HepG2 (cell line): ENCODE data around the gene GPLD1. TPM values are rescaled to one million over a fixed set of nuclear protein-coding genes. Genes with fewer than 3 reads are reported as not detected.

Source experiments
- ATAC-seq: fragments of 200-7000 bp; cut with Tn5 transposase; 3 replicates; pipeline ENCODE4 v1.9.1; 2020; ENCODE audit warnings: mild to moderate bottlenecking, moderate library complexity
- BruUV-seq: library from RNA; stranded (reverse); fragments of 400-500 nt; replicated peaks from 2 replicates; lab custom pipeline; 2021; lab: Mats Ljungman, UMichigan
- CTCF ChIA-PET: fragments of 300-600 bp; formaldehyde crosslinking; extraction: SDS; loops from one replicate; lab custom pipeline; 2021; ENCODE audit warnings: low total read pairs, inconsistent platforms, low intra/inter-chr PET ratio; lab: Yijun Ruan, JAX
- POLR2A ChIA-PET: fragments of 350-600 bp; sonication (Branson Sonifier 250); formaldehyde crosslinking; loops from one replicate; lab custom pipeline; 2020; ENCODE audit warnings: antibody characterized with exemption, inconsistent platforms; lab: Yijun Ruan, JAX
- DNase-seq: peaks from one replicate; pipeline ENCODE4 v3.0.0-alpha.2; 2015; ENCODE audit warnings: low spot score
- FAIRE-seq: peaks from 3 replicates; lab custom pipeline; 2011; peaks lifted over from hg19 to GRCh38; lab: Jason Lieb, UNC
- H2AFZ ChIP-seq: one replicate; pipeline ENCODE4 v1.6.1; 2011; ENCODE audit warnings: low read length, inconsistent platforms
- H3K27ac ChIP-seq: fragments of 300-600 bp; 3 replicates; pipeline ENCODE4 v1.8.0; 2011; ENCODE audit warnings: mixed run types, mild to moderate bottlenecking, mixed read lengths, low read length, inconsistent platforms; ENCODE audit not compliant: insufficient read depth; ENCODE audit errors: extremely low read length
- H3K27me3 ChIP-seq, 2 experiments: fragments of 200-600 bp in 1 of 2; 2 replicates in 1 of 2; 3 replicates in 1 of 2; pipeline versions ENCODE4 v1.6.0 to v1.8.0; 2011; ENCODE audit warnings: low read length in 2 of 2, mild to moderate bottlenecking in 2 of 2, moderate library complexity in 2 of 2, inconsistent platforms in 1 of 2; ENCODE audit not compliant: insufficient read depth in 2 of 2, control insufficient read depth in 1 of 2
- H3K36me3 ChIP-seq, 2 experiments: fragments of 200-600 bp in 1 of 2; replicated peaks in 1 of 2; 2 replicates in 1 of 2; 3 replicates in 1 of 2; pipeline versions ENCODE4 v1.5.1 to v1.8.0; 2011; ENCODE audit warnings: low read length in 2 of 2, inconsistent platforms in 1 of 2; ENCODE audit not compliant: insufficient read depth in 2 of 2, control insufficient read depth in 1 of 2
- H3K4me1 ChIP-seq: 2 replicates; pipeline ENCODE4 v1.5.1; 2012; ENCODE audit warnings: low read length, inconsistent platforms; ENCODE audit not compliant: insufficient read depth
- H3K4me2 ChIP-seq: 2 replicates; pipeline ENCODE4 v1.6.0; 2011; ENCODE audit warnings: low read depth, low read length, inconsistent platforms
- H3K4me3 ChIP-seq, 3 experiments: fragments of 200-600 bp in 1 of 3; sonication (generic), shearing (Covaris generic) in 1 of 3; replicated peaks in 1 of 3; 2 replicates each; pipeline ENCODE4 v1.5.1; 2011 to 2016; ENCODE audit warnings: low read length in 3 of 3, inconsistent platforms in 2 of 3, low read depth in 2 of 3, mild to moderate bottlenecking in 2 of 3, control low read depth in 1 of 3, mixed read lengths in 1 of 3; ENCODE audit not compliant: insufficient read depth in 1 of 3
- H3K79me2 ChIP-seq: one replicate; pipeline ENCODE4 v1.6.1; 2011; ENCODE audit warnings: low read length, inconsistent platforms; ENCODE audit not compliant: insufficient read depth
- H3K9ac ChIP-seq: 2 replicates; pipeline ENCODE4 v1.6.0; 2011; ENCODE audit warnings: mild to moderate bottlenecking, low read depth, low read length, inconsistent platforms; ENCODE audit not compliant: insufficient read depth
- H3K9me3 ChIP-seq: 2 replicates; pipeline ENCODE4 v1.5.1; 2012; ENCODE audit warnings: mild to moderate bottlenecking, low read length
- H4K20me1 ChIP-seq: 2 replicates; pipeline ENCODE4 v1.6.0; 2011; ENCODE audit warnings: inconsistent platforms, mild to moderate bottlenecking, low read length, moderate library complexity; ENCODE audit not compliant: insufficient read depth
- ATF2 ChIP-seq: sonication (generic); formaldehyde crosslinking; IDR thresholded peaks from 2 replicates; pipeline ENCODE4 v1.4.0; 2020; ENCODE audit warnings: missing genetic modification reagents
- ELF1 ChIP-seq: sonication (generic); formaldehyde crosslinking; IDR thresholded peaks from 2 replicates; pipeline ENCODE4 v1.4.0; 2020; ENCODE audit warnings: missing genetic modification reagents
- HDAC1 ChIP-seq: sonication (generic); formaldehyde crosslinking; IDR thresholded peaks from 2 replicates; pipeline ENCODE4 v1.5.1; 2020; ENCODE audit warnings: mild to moderate bottlenecking, missing genetic modification reagents
- HDAC2 ChIP-seq: sonication (generic); formaldehyde crosslinking; IDR thresholded peaks from 2 replicates; pipeline ENCODE4 v1.4.0; 2020; ENCODE audit warnings: missing genetic modification reagents
- HNF4A ChIP-seq: sonication (generic); formaldehyde crosslinking; IDR thresholded peaks from 2 replicates; pipeline ENCODE4 v1.4.0; 2020; ENCODE audit warnings: missing genetic modification reagents
- IRF9 ChIP-seq: sonication (generic); formaldehyde crosslinking; IDR thresholded peaks from 2 replicates; pipeline ENCODE4 v1.8.0; 2022; ENCODE audit warnings: missing genetic modification reagents, mild to moderate bottlenecking, borderline replicate concordance
- NFRKB ChIP-seq: fragments of 450-650 bp; IDR thresholded peaks from 2 replicates; pipeline ENCODE4 v1.6.1; 2017
- RFX5 ChIP-seq: IDR thresholded peaks from 2 replicates; pipeline ENCODE4 v1.6.1; 2011; ENCODE audit warnings: low read depth, low read length, improper control_type of control experiment
- SALL2 ChIP-seq: sonication (generic); formaldehyde crosslinking; IDR thresholded peaks from 2 replicates; pipeline ENCODE4 v1.8.1; 2023; ENCODE audit warnings: mild to moderate bottlenecking, missing genetic modification reagents, inconsistent platforms
- TAF1 ChIP-seq: sonication (generic); formaldehyde crosslinking; IDR thresholded peaks from 2 replicates; pipeline ENCODE4 v1.4.0; 2020; ENCODE audit warnings: missing genetic modification reagents
- ZNF18 ChIP-seq: sonication (generic); formaldehyde crosslinking; IDR thresholded peaks from 2 replicates; pipeline ENCODE4 v1.8.0; 2022; ENCODE audit warnings: mild to moderate bottlenecking, missing genetic modification reagents; ENCODE audit not compliant: insufficient replicate concordance
- ZNF256 ChIP-seq: sonication (generic); formaldehyde crosslinking; conservative IDR thresholded peaks from 2 replicates; pipeline ENCODE4 v1.4.0; 2020; ENCODE audit warnings: missing genetic modification reagents
- ZNF275 ChIP-seq: sonication (generic); formaldehyde crosslinking; IDR thresholded peaks from 2 replicates; pipeline ENCODE4 v1.8.0; 2022; ENCODE audit warnings: missing genetic modification reagents, mild to moderate bottlenecking, inconsistent platforms, borderline replicate concordance
- ZNF329 ChIP-seq: sonication (generic); formaldehyde crosslinking; IDR thresholded peaks from 2 replicates; pipeline ENCODE4 v1.9.0; 2021; ENCODE audit warnings: low read depth, mild to moderate bottlenecking, missing genetic modification reagents
- ZNF44 ChIP-seq: sonication (generic); formaldehyde crosslinking; IDR thresholded peaks from 2 replicates; pipeline ENCODE4 v1.5.1; 2020; ENCODE audit warnings: mild to moderate bottlenecking, missing genetic modification reagents
- ZNF546 ChIP-seq: sonication (generic); formaldehyde crosslinking; conservative IDR thresholded peaks from 2 replicates; pipeline ENCODE4 v1.8.1; 2023; ENCODE audit warnings: mild to moderate bottlenecking, missing genetic modification reagents
- ZNF678 ChIP-seq: sonication (generic); formaldehyde crosslinking; IDR thresholded peaks from 2 replicates; pipeline ENCODE4 v1.4.0; 2020; ENCODE audit warnings: mild to moderate bottlenecking, missing genetic modification reagents
- ZNF780A ChIP-seq: sonication (generic); formaldehyde crosslinking; IDR thresholded peaks from 2 replicates; pipeline ENCODE4 v1.8.0; 2022; ENCODE audit warnings: mild to moderate bottlenecking, missing genetic modification reagents, moderate library complexity
- WGBS: methylation state at CpG from one replicate; pipeline ENCODE4 v1.1.6; 2017; ENCODE audit warnings: low lambda C conversion rate; 5-methylcytosine and 5-hydroxymethylcytosine counted together
- in situ Hi-C: cut with HindIII; loops from 2 replicates; pipeline ENCODE4 v1.10.0; 2017; ENCODE audit warnings: low pct_unique_long_range_greater_than_20kb; ENCODE audit not compliant: extremely low pct_ligation_motif_present
- intact Hi-C: fragments of 100-400 bp; cut with micrococcal nuclease; formaldehyde crosslinking; loops from one replicate; pipeline ENCODE4 v1.10.0; 2022; ENCODE audit not compliant: unreplicated experiment
- polyA plus RNA-seq, 8 experiments: library from polyadenylated mRNA; depleted of rRNA in 3 of 8; stranded (reverse) in 7 of 8; unstranded in 1 of 8; fragments of >200 nt; fragmentation: Illumina TruSeq in 4 of 8; extraction: Trizol in 4 of 8; gene quantifications; 2 replicates each; pipeline versions ENCODE4 v1.2.1 to v1.2.3, GENCODE V29; 2011 to 2016; ENCODE audit warnings: low read depth in 4 of 8, missing spikeins in 1 of 8, mixed read lengths in 1 of 8; ENCODE audit not compliant: insufficient read depth in 1 of 8
- total RNA-seq, 5 experiments: library from RNA; depleted of rRNA; stranded (reverse); fragments of >200 nt; fragmentation: Illumina TruSeq; extraction: Trizol; gene quantifications; 2 replicates each; pipeline ENCODE4 v1.2.3, GENCODE V29; 2016; ENCODE audit warnings: low read depth in 1 of 5

Gene GPLD1
- total and polyA plus RNA-seq, 2 of the 13 experiments (the other 11 are each of a cell fraction or from before 2014, with no cell fraction given) = 6.2 to 7.6 TPM

- H3K36me3 ChIP-seq = peaks cover 2 to 5% of the 10 kb centered on the region in 2 experiments; a peak in 2 of 5 replicates
- FAIRE-seq = peak; percentile 80
- peak within 1 kb of the TSS; percentile 99 for H3K4me2 ChIP-seq
- H3K9ac ChIP-seq = peak within 1 kb of the TSS; percentile 82
- ChIA-PET POLR2A (interaction anchor here (0.5 to 4.0 kb wide), 18 partner anchors 9 to 431 kb away, joined by 3 to 39 read pairs (median 4); partner anchors contain the start of genes ACOT13 and TDP2), CTCF (interaction anchor here (0.7 to 2.8 kb wide), 3 partner anchors 9 to 28 kb away, joined by 3 to 31 read pairs (median 5); no protein-coding TSS in a partner anchor)
- peaks cover 36% of the 10 kb centered on the region for H3K4me1 ChIP-seq
- under 1% methylated on average over 24 of the region's 93 CpGs for WGBS
- H3K79me2 ChIP-seq = peaks cover 3% of the 10 kb centered on the region
- no peaks in the 10 kb centered on the region for H4K20me1 ChIP-seq
- peak; percentile 84 for DNase-seq
- H3K4me3 ChIP-seq = peak within 1 kb of the TSS; percentile 78 to 92 (median 82)
- no peaks in the 10 kb centered on the region for H3K27me3 ChIP-seq
- ATAC-seq = peak; percentile 86
- in situ Hi-C loops (no loop called here), intact Hi-C loops (loop anchor here (1.0 to 10.0 kb wide), 6 partner anchors 9 to 210 kb away; partner anchors contain the start of genes ACOT13 and TDP2)
- no TSS peak for BruUV-seq
- H3K27ac ChIP-seq = peak within 1 kb of the TSS; percentile 86
- peak within 1 kb of the TSS; percentile 77 for H2AFZ ChIP-seq
- no peaks in the 10 kb centered on the region for H3K9me3 ChIP-seq
- no peak for TF ChIP-seq ELF1 (CRISPR knock-in tag)
- TF ChIP-seq SALL2 = peak; percentile 97
- no peak for TF ChIP-seq ZNF275 (CRISPR knock-in tag)
- TF ChIP-seq ZNF546 (CRISPR knock-in tag) = no peak; the same call in none of the 2 replicates
- TF ChIP-seq ZNF256 (CRISPR knock-in tag) = 0 out of 2 replicates have a peak, but pooled peaks have one; percentile 76
- no peak for TF ChIP-seq RFX5
- peak; percentile 91 for TF ChIP-seq IRF9
- no peak for TF ChIP-seq ZNF44 (CRISPR knock-in tag)
- no peak for TF ChIP-seq ZNF18
- no peak; the same call in 1 of the 2 replicates for TF ChIP-seq HNF4A
- TF ChIP-seq TAF1 (CRISPR knock-in tag) = peak; percentile 79
- peak; percentile 85; the same call in 1 of the 2 replicates for TF ChIP-seq ZNF678 (CRISPR knock-in tag)
- TF ChIP-seq NFRKB = no peak
- TF ChIP-seq HDAC1 (CRISPR knock-in tag) = peak; percentile 76; the same call in 1 of the 2 replicates
- no peak; the same call in 1 of the 2 replicates for TF ChIP-seq HDAC2 (CRISPR knock-in tag)
- no peak; the same call in 1 of the 2 replicates for TF ChIP-seq ZNF780A (CRISPR knock-in tag)
- peak; percentile 63; the same call in 1 of the 2 replicates for TF ChIP-seq ATF2 (CRISPR knock-in tag)
- no peak for TF ChIP-seq ZNF329 (CRISPR knock-in tag)
Observed at GRCh38 chr6:24494821-24495795, 5.7 kb upstream of the GPLD1 start, which contains the start of gene ALDH5A1. Gene ALDH5A1, plus strand, starts transcription at chr6:24494969. Its CDS starts 28 bp downstream, at chr6:24494997.
